ENCODE results near the gene CFAP46. TPM values are rescaled to one million over a fixed set of nuclear protein-coding genes. Genes with fewer than 3 reads are reported as not detected.

The CFAP46 gene
- total RNA-seq, 1 donor from 2014 or later: 1.3 TPM

DNA sequence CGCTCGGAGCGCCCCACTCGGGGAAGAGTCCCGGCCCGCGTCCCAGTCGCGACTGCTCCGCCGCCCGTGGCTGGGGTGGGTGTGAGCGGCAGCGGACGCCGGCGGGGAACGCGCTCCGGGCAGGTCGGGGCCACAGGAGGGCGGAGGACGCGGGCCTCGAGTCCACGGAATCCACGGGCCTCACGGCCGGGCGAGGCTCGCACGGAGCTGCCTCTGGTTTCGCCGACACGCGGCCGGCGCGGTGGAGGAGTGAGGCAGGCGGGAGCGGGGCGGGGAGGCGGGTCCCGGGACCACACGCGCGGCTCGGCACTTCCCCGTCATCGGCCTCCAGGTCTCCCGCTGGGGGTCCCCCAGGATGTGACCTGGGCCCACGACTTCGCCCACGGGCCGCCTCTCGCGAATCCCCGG is 155.9 kb downstream of the CFAP46 start:
- Histone ChIP-seq H3K9ac (ENCODE audit: low read length) (no peak overlapping the region), H3K27me3 (ENCODE audit: insufficient read depth, low read length) (peaks cover 40% of the 10 kb centered on the region), H3K36me3 (ENCODE audit: insufficient read depth, low read length) (peaks cover 2% of the 10 kb centered on the region), H3K4me2 (ENCODE audit: low read length) (peak overlapping the region; percentile 30), H3K9me3 (ENCODE audit: insufficient read depth, low read depth, low read length) (no peaks in the 10 kb centered on the region), H3K4me3 (ENCODE audit: insufficient read depth, low read depth, low read length) (no peak overlapping the region), H3K4me1 (ENCODE audit: insufficient read depth, low read length) (peaks cover 5% of the 10 kb centered on the region), H2AFZ (ENCODE audit: low read depth, low read length) (no peak overlapping the region), H3K27ac (ENCODE audit: low read depth, low read length) (no peak overlapping the region), H3K79me2 (ENCODE audit: insufficient read depth, low read length) (no peaks in the 10 kb centered on the region), H4K20me1 (ENCODE audit: insufficient read depth, low read length) (peaks cover 16% of the 10 kb centered on the region)
- peaks cover 10% of the 10 kb centered on the region for H3K9me3 Mint-ChIP-seq (ENCODE audit: unreplicated experiment)
- FAIRE-seq (no peak), DNase-seq (ENCODE audit: low read depth) (no peak)
- no peak overlapping the region for H3K4me3 Mint-ChIP-seq (ENCODE audit: unreplicated experiment)
- no peak for TF ChIP-seq EZH2 (IDR thresholded peaks at IDR 0.05; ENCODE audit: insufficient read depth, low read length)
- TF ChIP-seq, protein P1, sequence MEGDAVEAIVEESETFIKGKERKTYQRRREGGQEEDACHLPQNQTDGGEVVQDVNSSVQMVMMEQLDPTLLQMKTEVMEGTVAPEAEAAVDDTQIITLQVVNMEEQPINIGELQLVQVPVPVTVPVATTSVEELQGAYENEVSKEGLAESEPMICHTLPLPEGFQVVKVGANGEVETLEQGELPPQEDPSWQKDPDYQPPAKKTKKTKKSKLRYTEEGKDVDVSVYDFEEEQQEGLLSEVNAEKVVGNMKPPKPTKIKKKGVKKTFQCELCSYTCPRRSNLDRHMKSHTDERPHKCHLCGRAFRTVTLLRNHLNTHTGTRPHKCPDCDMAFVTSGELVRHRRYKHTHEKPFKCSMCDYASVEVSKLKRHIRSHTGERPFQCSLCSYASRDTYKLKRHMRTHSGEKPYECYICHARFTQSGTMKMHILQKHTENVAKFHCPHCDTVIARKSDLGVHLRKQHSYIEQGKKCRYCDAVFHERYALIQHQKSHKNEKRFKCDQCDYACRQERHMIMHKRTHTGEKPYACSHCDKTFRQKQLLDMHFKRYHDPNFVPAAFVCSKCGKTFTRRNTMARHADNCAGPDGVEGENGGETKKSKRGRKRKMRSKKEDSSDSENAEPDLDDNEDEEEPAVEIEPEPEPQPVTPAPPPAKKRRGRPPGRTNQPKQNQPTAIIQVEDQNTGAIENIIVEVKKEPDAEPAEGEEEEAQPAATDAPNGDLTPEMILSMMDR (IDR thresholded peaks at IDR 0.05; ENCODE audit: insufficient read depth, low read depth, low read length): no peak
- H3K4me1 Mint-ChIP-seq (ENCODE audit: low read depth, unreplicated experiment): no peaks in the 10 kb centered on the region
- no peak overlapping the region for H3K27ac Mint-ChIP-seq (ENCODE audit: unreplicated experiment)
- H3K27me3 Mint-ChIP-seq (ENCODE audit: low read depth, unreplicated experiment): peaks cover 33% of the 10 kb centered on the region
- H3K36me3 Mint-ChIP-seq (ENCODE audit: low read depth, unreplicated experiment): peaks cover 14% of the 10 kb centered on the region

- no peak for FAIRE-seq
- H3K4me1 Mint-ChIP-seq (ENCODE audit: low read depth, unreplicated experiment): no peaks in the 10 kb centered on the region
- peaks cover 38% of the 10 kb centered on the region for H3K27me3 ChIP-seq (ENCODE audit: insufficient read depth, low read length)
Observed at GRCh38 chr10:132785723-132786475, 156.5 kb downstream of the CFAP46 start, which contains the start of gene NKX6-2. NKX6-2 (minus strand) TSS chr10:132786147; CDS start chr10:132785948, 199 bp downstream.

More at GRCh38 chr10:132785723-132786475, 156.5 kb downstream of the CFAP46 start, which contains the start of gene NKX6-2:
- Histone ChIP-seq H3K79me2 (ENCODE audit: insufficient read depth, low read length) (no peaks in the 10 kb centered on the region), H3K27ac (ENCODE audit: low read depth, low read length) (no peak within 1 kb of the TSS), H3K9ac (ENCODE audit: low read length) (no peak within 1 kb of the TSS), H3K9me3 (ENCODE audit: insufficient read depth, low read depth, low read length) (no peaks in the 10 kb centered on the region), H4K20me1 (ENCODE audit: insufficient read depth, low read length) (peaks cover 16% of the 10 kb centered on the region), H3K4me1 (ENCODE audit: insufficient read depth, low read length) (peaks cover 5% of the 10 kb centered on the region), H3K4me3 (ENCODE audit: insufficient read depth, low read depth, low read length) (no peak within 1 kb of the TSS), H2AFZ (ENCODE audit: low read depth, low read length) (no peak within 1 kb of the TSS), H3K4me2 (ENCODE audit: low read length) (peak within 1 kb of the TSS; percentile 64), H3K36me3 (ENCODE audit: insufficient read depth, low read length) (peaks cover 2% of the 10 kb centered on the region)
- peaks cover 14% of the 10 kb centered on the region for H3K36me3 Mint-ChIP-seq (ENCODE audit: low read depth, unreplicated experiment)
- H3K27me3 Mint-ChIP-seq (ENCODE audit: low read depth, unreplicated experiment): peaks cover 35% of the 10 kb centered on the region
- TF ChIP-seq, protein P1 (IDR thresholded peaks at IDR 0.05; ENCODE audit: insufficient read depth, low read depth, low read length): no peak
- no peak for TF ChIP-seq EZH2 (IDR thresholded peaks at IDR 0.05; ENCODE audit: insufficient read depth, low read length)
- no peak within 1 kb of the TSS for H3K4me3 Mint-ChIP-seq (ENCODE audit: unreplicated experiment)
- H3K9me3 Mint-ChIP-seq (ENCODE audit: unreplicated experiment): peaks cover 10% of the 10 kb centered on the region
- peak within 1 kb of the TSS; percentile 53 for H3K27ac Mint-ChIP-seq (ENCODE audit: unreplicated experiment)
- DNase-seq (ENCODE audit: low read depth): no peak

Data from astrocyte (in vitro differentiated cells and primary cell).